HG03439 (cell line): ENCODE data around the gene BCORL1.

Experiments
- ATAC-seq: cut with Tn5 transposase; IDR thresholded peaks from one replicate; pipeline ENCODE4 v1.9.1; 2021; ENCODE audit warnings: mild to moderate bottlenecking, moderate library complexity; ENCODE audit not compliant: unreplicated experiment

Gene BCORL1

DNA sequence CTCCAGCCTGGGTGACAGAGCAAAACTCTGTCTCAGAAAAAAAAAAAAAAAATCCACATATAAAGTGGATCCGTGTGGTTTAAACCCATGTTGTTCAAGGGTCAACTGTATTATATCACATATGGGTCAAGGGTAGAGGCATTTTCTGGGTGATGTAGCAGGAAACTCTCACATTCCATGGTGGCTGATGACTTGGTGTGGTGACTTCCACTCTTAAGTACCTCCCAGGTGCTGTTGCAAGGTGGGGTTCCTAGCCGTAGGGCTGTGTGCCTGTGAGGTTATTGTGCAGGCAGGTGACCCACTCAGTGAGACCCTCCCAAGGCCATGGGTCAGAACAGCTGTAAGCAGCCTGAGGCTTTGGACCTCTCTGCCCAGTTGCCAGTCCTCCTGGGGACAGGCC, 110.8 kb downstream of the BCORL1 start:
- ATAC-seq, result no peak

- ATAC-seq, result no peak
Observed at GRCh38 chrX:130094696-130095095, 112.3 kb downstream of the BCORL1 start.

DNA sequence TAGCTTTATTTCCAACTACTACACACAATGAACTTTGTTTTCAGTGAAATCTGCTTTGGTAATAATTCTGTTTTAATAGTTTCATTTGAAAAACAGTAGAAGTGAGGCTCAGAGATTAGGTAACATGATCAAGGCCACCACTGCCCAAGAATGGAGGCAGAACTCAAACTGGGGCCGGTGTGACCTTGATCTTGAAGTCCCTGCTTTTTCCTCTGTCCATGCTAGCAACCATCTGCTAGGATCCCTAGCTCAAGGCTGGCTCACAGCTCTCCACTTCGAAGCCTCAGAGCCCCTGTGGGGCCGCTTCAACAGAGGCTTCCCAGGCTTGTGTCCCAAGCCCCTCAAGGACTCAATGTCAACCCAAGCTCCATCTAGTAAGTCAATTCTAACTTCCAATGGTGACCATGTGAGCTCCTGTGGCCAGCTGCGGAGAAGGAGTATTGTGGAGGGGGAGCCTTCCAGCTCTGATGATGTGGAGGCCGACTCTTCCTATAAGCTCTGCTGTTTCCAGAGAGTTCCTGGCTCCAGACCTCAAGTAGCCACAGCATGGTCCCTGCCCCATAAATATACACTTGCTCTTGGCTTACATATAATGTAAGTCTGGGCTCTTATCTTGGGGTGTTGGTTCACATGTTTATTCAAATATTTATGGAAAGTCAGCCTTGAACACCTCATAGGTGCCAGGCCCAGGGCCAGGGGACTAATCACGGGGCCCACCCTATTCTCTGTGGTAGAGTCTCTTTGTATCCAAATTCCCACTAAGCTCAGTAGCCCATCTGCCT, 113.0 kb downstream of the BCORL1 start:
- no peak for ATAC-seq

- ATAC-seq, result no peak
Observed at GRCh38 chrX:130097507-130098209, 115.2 kb downstream of the BCORL1 start.

- ATAC-seq, result no peak
Observed at GRCh38 chrX:130098210-130098552, 115.7 kb downstream of the BCORL1 start.

DNA sequence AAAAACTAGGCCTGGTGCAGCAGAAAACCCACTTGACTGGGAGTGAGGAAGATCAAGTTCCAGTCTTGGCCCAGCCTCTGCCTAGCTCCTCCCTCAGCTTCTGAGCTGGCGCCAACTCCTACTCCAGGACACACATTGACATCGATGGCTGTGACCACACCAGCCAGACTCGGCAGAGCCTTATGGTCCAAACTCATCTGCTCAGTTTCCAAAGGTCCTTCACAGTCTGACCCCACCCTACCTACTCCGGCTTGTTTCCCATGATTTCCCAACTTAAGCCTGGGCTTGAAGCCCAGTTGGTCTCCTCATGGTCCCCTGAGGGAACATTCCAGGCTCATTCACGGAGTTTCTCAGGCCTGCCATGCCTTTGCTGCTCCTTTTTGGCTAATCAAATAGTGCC, 117.7 kb downstream of the BCORL1 start:
- ATAC-seq, result no peak

GRCh38 chrX:130103605-130104004, 121.2 kb downstream of the BCORL1 start:
- ATAC-seq, result no peak

- ATAC-seq, result no peak
Observed at GRCh38 chrX:130105244-130105643, 122.8 kb downstream of the BCORL1 start.

DNA sequence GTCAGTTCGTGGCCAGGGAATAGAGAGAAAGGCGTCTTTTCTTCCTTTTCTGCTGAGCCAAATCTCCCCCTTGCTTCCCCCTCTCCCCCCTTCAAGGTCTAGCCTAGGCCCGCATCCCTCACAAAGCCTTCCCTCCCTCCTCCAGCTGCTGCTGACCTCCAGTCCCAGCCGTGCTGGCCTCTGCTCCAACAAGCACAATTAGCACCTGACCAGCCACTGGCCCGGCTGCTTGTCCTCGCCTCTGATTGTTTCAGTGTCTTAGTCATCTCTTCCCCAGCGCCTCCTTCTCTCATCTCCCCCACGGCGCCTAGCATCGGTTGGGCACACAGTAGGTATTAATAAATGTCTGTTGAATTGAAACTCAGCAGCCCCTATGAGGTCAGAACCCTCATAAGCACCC, 123.6 kb downstream of the BCORL1 start:
- no peak for ATAC-seq
